CD4-positive, alpha-beta T cell treated with Interleukin-10 for 1 hour (primary cell): ENCODE measurements around the gene CATSPERB.
A peak's percentile ranks its signal among the peaks of the same experiment; 100 is the strongest.
"Not testable (repeated sequence)": the region's sequence is repeated elsewhere in the genome, so short reads cannot be mapped to it uniquely, and the experiment has no call there.

Experiments used
- DNase-seq: peaks from one replicate; pipeline ENCODE4 v3.0.0-alpha.2; 2020

Gene CATSPERB

DNA sequence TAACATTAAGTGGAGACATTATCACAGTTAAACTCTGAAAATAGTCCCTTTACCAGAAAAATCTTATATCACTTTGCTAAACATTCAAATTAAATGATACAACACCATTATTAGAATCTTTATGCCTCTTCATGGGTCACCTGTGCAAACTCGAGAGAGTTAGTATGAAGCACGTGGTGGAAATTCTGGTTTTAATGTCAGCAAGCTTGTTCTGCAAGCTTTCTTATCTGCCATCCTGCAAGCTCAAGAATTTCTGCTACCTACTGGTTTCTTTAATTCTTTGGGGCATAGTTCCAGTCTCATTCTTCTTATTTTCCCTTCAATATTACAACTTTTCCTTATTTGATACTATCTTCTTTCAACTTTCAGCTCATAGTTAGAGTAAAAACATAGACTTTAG is 868 bp downstream of the CATSPERB start:
- no peak for DNase-seq

DNA sequence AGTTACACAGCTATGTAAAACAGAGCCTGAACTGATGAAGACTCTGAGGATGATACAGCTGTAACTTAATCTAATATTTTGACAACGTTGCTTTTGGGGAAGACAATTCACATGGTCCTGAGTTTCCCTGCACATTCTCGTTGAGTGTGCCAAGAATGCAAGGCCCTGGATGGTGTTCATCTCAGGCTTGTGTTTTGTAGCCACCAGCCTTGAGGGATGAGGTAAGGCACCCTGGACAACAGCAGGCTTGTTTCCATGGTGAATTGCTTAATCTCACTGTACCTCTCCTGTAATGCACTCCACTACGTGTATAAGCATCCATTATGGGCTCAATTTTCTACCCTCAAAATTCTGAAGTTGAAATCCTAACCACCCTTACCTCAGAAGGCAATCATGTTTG is 2.1 kb downstream of the CATSPERB start:
- no peak for DNase-seq

- no peak for DNase-seq
These were observed 3.2 kb downstream of the CATSPERB start for GRCh38 chr14:91728616-91729183.

GRCh38 chr14:91727121-91727520 is 4.8 kb downstream of the CATSPERB start:
- DNase-seq = no peak

DNA sequence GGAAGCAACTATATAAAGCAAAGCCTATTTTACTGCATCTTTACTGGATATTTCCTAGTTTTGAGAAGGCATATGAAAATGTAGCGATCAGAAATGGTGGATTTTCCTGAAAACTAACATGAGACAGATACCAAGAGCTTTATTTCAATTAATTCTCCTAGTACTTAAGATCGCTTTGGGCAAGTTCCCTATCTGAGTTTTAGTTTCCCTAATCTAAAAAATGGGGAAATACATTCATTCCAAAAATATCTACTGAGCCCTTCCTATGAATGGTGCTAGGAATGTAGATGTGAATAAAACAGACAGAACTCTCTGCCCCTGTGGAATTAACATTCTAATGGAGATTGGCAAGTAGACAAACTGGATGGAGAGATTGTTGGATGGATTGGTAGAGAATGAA is 8.4 kb downstream of the CATSPERB start:
- DNase-seq = no peak

DNA sequence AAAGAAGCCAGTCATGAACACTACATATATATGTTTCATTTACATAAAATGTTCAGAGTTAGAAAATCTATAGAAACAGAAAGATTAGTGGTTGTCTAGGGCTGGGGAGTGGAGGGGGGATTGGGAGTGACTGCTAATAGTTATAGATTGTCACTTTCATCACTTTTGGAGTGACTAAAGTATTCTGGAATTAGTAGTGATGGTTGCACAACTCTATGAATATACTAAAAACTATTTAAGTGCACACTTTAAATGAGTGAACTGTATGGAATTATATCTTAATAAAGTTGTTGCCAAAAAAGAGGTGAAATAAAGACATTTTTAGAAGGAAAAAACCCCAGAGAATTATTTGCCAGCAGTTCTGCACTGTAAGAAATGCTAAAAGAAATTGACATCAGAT is 9.5 kb downstream of the CATSPERB start:
- no peak for DNase-seq

- no peak for DNase-seq
These were observed 12.0 kb downstream of the CATSPERB start for GRCh38 chr14:91719839-91720238.

DNA sequence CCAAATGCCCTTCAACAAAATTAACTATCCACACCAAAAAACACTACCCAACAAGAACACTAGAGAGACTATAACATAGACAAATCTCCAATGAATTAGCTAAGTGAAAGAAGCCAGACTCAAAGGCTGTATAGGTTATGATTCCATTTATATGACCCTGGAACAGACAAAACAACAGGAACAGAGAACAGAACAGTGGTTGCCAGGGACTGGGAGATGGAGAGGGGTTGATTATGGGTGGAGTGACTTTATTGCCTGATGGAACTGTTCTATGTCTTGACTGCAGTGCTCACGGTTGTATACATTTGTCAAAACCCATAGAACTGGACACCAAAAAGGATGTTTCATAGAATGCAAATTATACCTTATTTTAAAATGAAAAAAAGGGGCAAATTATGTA is 14.9 kb downstream of the CATSPERB start:
- DNase-seq = no peak

- DNase-seq = peak; percentile 36
These were observed 17.1 kb downstream of the CATSPERB start for GRCh38 chr14:91714805-91715204.

GRCh38 chr14:91708795-91709194 is 23.1 kb downstream of the CATSPERB start:
- no peak for DNase-seq

GRCh38 chr14:91706996-91707395 is 24.9 kb downstream of the CATSPERB start:
- DNase-seq = no peak

DNA sequence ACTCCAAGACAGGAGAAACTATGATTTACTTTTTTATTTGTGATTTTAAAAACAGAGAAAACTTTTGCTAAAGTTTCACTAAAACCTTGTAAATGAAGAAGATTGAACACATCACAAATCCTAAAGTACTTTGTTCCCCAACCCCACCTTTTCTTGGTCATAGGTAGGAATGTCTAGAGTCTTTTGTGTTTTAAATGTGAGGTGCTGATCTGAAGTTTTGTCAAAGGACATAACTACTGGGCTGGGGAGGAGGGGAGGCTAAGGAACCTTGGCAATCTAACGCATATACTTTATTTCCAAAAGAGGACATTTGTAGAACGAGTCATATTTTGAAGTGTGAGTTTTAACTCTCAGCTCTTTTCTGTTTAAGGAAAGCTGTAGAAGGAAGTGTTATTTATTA is 37.2 kb downstream of the CATSPERB start:
- no peak for DNase-seq

DNA sequence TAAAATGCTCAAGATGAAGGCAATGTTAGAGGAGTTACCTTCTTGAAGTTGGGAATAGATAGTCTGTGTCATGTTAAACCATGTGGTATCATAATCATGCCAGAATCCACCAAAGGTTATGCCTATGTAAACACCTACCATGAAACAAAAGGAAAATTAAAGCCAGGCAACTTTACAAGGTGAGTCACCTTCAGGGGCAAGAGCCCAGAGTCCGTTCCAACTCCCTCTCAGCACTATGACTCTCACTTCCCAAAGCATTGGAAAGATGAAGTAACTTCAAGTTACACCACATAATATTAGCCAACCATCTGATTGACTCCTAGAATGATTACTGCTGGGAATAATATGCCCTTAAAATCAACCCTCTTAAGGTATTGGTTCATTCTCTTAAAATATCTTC is 38.5 kb downstream of the CATSPERB start:
- no peak for DNase-seq

- DNase-seq = no peak
These were observed 39.8 kb downstream of the CATSPERB start for GRCh38 chr14:91692075-91692474.

- no peak for DNase-seq
These were observed 42.3 kb downstream of the CATSPERB start for GRCh38 chr14:91689608-91690007.

DNA sequence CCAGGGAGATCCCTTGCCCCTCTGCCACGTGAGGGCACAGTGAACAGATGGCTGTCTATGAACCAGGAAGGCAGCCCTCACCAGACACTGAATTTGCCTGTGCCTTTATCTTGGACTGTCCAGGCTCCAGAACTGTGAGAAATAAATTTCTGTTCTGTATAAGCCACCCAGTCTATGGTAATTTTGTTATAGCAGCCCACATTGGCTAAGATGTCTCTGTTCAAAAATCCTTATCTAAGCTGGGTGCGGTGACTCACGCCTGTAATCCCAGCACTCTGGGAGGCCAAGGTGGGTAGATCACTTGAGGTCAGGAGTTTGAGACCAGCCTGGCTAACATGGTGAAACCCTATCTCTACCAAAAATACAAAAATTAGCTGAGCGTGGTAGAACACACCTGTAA is 44.5 kb downstream of the CATSPERB start:
- DNase-seq = not testable (repeated sequence)

DNA sequence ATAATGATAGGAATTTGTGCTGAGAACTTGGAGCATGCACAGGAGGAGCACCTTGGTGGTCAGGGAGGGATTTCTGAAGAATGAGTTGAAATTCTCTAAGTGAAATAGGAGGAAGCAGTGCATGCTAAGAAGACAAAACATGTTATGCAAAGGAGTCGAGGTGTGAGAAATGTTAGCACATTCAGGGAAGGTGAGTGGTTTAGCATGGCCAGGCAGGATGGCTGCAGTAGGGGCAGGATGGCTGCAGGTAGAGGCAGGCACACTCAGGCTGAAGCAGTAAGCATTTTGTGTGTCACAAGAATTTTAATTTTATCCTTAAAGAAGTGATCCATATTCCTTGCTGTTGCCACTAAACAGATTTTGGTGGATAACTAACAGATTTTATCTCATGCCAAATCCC is 46.3 kb downstream of the CATSPERB start:
- DNase-seq = no peak

DNA sequence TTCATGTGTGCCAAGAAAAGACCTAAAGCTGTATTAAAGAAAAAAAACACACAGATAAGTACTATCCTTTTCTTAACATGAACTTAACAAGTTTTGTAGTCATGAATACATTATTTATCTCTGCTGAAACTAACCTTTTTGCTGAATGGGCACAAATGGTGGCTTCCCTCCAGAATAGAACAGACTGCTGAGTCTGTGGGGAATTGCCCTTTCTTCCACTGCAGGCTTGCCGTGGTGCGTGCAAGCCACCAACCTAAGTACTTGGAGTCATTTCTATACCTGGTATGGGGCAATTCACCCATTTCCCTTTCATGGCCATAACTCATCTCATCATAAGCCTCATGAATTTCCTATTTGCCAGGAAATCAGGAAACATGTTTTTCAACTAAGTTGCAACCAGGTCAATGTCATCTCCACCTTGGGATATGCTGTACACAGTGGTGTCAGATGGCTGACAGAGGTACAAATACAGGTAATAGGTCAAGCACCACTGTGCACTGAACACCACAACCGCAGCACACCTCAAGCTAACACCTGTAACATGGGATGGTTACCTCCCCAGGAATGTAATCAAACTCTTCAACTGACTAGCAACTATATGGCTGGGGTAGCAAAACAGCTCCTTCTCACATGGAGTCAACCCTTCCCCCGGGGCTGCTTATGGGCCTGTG is 49.9 kb downstream of the CATSPERB start:
- no peak for DNase-seq

- no peak for DNase-seq
These were observed 50.8 kb downstream of the CATSPERB start for GRCh38 chr14:91681118-91681517.

DNA sequence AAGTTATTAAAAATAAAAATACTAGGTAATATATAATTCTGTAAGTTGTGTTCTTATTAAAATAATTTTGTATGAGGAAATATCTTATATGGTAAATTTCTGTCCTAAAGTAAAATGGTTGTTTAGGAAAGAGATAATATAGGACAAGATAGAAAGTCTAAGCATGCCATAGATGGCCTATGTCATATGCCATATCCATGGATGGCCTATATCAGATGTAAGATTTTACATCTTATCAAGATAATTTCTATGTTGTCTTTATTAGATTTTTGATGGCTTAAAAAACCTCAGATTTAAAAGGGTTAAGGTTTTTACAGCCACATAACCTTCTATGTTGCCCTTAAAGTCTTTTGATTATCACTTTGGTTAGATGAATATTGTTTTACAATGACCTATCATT is 52.6 kb downstream of the CATSPERB start:
- no peak for DNase-seq

GRCh38 chr14:91677687-91678086 is 54.2 kb downstream of the CATSPERB start:
- DNase-seq = not testable (repeated sequence)

DNA sequence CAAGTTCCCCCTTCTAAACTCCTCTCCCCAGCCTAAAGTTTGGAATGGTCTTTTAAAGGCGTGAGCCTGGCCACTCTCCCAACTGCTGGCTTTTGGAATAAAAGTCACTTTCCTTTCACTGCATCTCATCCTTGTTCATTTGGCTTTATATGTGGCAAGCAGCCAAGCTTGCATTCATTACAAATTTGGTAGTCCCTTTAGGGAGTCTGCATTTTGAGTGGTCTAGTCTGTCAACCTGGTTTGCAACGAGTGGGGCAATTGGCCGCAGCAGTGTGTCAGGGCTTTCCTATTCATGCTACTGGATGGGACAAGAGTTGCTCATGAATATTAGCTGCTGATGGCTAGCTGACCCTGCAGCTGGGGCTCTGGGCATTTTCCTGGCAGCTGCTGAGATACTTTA is 57.0 kb downstream of the CATSPERB start:
- no peak for DNase-seq

- DNase-seq = no peak
These were observed 62.0 kb downstream of the CATSPERB start for GRCh38 chr14:91669867-91670266.

DNA sequence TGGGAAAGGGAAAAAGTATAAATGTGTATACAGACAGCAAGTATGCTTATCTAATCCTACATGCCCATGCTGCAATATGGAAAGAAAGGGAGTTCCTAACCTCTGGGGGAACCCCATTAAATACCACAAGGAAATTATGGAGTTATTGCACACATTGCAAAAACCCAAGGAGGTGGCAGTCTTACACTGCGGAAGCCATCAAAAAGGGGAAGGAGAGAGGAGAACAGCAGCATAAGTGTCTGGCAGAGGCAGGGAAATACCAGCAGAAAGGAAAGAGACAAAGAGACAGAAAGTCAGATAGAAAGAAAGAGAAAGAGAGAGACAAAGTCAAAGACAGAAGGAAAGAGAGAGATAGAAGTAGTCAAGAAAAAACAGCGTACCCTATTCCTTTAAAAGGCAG is 64.8 kb downstream of the CATSPERB start:
- DNase-seq = not testable (repeated sequence)

- DNase-seq = no peak
These were observed 71.1 kb downstream of the CATSPERB start for GRCh38 chr14:91660790-91661189.
